IPS-NIHi7 (cell line): ENCODE data around the gene SNRNP200.

Experiments
- DNase-seq: peaks from one replicate; pipeline ENCODE4 v3.0.0; 2012; ENCODE audit warnings: mixed read lengths; ENCODE audit errors: extremely low spot score

SNRNP200 gene

GRCh38 chr2:96305091-96305978 lies at the start of gene SNRNP200:
Gene SNRNP200 (minus strand): TSS chr2:96305546. CDS start chr2:96305437, 109 bp downstream.
- DNase-seq, result peak; percentile 92

DNA sequence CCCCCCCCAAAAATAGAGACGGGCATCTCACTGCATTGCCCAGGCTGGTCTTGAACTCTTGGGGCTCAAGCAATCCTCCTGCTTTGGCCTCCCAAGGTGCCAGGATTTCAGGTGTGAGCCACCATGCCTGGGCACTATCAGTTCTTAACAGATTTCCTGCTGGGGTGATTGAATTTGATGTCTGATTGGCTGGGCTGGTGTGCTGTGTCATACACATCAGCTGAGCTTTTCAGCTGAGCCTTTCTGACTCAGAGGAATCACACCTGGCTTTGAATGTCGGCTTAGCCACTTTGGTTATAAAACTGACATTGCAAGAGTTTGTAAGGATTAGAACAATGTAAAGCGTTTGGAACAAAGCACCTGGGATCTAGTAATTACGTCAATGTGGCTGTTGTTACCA lies 49.1 kb upstream of the SNRNP200 start:
- no peak for DNase-seq

DNA sequence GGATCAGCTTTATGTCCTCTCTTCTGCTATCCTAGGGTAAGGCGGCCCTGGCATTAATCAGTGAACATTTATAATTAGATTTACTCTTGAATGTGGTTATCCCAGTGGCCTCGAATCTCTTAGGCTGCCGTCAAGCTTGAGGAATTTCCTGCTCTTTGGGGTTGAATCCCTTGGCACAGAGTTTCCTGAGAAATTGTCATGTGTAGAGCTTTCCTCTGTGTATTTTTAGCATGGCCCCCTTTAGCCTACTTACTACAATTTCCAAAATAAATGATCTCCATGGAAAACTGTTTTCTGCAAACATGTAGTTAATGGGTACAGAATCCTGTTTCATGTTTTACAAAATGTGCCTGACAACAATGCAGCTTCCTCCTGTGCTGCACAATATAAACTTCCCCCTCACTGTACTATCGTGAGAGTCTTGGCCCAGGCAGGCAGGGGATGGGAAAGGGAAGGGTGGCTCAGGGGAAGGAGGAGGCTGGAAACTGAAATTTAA lies 48.3 kb upstream of the SNRNP200 start:
- no peak for DNase-seq

- no peak for DNase-seq
Observed at GRCh38 chr2:96353032-96353561, 47.8 kb upstream of the SNRNP200 start.

- no peak for DNase-seq
Observed at GRCh38 chr2:96347395-96347794, 42.0 kb upstream of the SNRNP200 start.

GRCh38 chr2:96345868-96346462 lies 40.6 kb upstream of the SNRNP200 start:
- DNase-seq, result no peak

- peak; percentile 47 for DNase-seq
Observed at GRCh38 chr2:96345438-96345837, 40.1 kb upstream of the SNRNP200 start.

DNA sequence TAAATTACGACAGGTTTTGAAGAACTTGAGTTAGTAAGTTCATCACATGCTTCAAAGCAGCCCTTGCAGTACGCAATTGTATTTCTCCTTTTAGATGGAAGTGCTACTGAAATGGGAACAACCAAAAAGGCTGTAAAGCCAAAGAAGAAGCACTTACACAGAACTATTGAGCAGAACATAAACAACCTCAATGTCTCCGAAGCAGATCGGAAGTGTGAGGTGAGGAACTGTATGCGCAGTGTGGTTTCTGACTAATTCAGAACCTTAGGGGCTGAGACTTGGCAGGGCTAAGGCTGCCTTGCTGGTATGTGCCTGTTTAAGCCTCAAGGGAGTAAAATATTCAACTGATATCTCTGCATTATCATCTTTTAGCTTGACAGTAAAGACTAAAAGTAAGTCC lies 38.7 kb upstream of the SNRNP200 start:
- no peak for DNase-seq

GRCh38 chr2:96342085-96342484 lies 36.7 kb upstream of the SNRNP200 start:
- no peak for DNase-seq

DNA sequence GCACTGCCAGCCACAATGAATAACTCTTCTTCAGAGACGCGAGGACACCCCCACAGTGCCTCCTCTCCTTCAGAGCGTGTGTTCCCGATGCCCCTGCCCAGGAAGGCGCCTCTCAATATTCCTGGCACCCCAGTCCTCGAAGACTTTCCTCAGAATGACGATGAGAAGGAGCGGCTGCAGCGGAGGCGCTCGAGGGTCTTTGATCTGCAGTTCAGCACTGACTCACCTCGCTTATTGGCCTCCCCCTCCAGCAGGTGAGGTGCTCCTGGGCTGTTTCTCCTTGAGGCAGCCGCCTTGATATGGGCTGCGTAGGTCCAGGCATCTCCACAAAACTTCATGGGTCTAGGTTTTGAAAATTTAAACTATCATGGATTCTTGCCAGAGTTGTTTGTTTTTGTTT lies 36.3 kb upstream of the SNRNP200 start:
- DNase-seq, result no peak

DNA sequence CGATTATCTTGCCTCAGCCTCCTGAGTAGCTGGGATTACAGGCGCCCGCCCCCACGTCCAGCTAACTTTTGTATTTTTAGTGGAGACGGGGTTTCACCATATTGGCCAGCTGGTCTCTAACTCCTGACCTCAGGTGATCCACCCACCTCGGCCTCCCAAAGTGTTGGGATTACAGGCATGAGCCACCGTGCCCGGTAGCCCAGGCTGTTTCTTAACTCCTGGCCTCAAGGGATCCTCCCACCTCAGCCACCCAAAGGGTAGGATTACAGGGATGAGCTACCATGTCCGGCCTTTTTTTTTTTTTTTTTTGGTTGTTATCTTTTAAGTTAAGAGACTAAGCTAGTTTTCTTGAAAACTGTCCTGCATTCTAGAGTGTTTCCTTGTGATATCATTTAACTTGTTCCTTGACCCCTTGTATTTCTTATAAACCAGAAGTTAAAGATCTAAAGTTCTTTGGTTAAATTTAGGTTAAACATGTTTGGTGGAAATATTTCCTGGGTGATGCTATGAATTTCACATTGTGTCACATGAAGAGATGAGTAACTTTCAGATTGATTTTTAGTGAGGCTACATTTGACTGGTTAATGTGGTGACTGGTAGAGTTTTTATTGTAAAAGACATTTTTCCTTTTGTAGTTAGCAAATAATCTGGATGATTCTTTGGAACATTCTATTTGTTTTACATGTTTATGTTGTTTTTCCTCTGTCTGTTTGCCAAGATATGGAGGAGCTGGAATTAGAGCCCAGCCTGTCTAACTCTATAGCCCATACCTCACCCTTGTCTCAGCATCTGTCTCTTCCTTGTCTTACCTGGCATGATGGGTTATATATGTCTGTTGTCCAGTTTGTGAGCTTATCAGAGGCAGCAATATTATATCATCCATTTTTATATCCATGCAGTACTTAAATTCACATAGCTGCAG lies 35.4 kb upstream of the SNRNP200 start:
- no peak for DNase-seq

DNA sequence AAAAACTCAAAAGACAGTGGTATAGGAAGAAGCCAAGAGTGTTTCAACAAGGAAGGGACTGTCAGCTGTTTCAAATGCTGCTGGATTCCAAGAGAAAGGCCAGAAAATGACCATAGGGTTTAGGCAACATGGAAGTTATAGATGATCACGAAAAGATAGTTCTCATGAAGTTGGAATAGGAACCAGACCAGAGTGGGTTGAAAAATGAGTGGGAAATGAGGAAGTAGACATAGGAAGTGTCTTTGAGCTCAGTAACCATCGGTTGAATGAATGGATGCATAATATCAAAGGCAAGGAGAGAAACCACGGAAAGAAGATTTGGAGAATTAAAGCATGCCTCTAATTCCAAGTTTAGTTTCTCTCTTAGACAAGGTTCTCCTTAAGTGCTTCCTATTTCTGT lies 31.5 kb upstream of the SNRNP200 start:
- no peak for DNase-seq

- DNase-seq, result no peak
Observed at GRCh38 chr2:96336104-96336775, 30.9 kb upstream of the SNRNP200 start.

DNA sequence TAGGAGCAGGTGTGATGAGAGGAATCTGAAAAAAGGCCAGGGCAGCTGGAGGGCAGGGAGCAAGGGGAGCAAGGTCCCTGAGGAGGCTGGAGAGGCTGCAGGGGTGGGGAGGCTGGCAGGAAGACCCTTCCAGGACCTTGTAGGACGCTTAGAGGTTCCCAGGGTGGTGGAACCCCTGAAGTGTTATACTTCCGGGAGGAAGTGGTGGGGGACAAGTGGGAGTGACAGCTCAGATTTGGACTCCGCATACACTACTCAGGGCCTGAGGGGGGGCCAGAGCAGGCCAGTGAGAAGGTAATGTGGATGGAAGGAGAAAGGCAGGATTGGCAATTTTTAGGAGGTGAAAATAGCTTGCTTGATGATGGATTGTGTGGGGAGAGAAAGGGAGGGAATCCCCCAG lies 28.4 kb upstream of the SNRNP200 start:
- no peak for DNase-seq

- DNase-seq, result no peak
Observed at GRCh38 chr2:96330407-96330806, 25.1 kb upstream of the SNRNP200 start.

DNA sequence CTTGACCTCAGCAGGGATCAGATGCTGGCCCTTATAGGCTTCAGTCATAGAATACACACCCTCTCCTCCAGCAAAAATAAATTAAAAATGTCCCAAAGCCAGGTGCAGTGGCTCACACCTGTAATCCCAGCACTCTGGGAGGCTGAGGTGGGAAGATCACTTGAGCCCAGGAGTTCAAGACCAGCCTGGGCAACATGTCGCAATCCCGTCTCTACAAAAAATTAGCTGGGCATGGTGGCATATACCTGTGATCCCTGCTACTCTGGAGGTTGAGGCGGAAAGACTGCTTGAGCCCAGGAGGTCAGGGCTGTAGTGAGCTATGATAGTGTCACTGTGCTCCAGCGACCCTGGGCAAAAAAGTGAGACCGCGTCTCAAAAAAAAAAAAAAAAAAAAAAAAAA lies 24.5 kb upstream of the SNRNP200 start:
- no peak for DNase-seq

DNA sequence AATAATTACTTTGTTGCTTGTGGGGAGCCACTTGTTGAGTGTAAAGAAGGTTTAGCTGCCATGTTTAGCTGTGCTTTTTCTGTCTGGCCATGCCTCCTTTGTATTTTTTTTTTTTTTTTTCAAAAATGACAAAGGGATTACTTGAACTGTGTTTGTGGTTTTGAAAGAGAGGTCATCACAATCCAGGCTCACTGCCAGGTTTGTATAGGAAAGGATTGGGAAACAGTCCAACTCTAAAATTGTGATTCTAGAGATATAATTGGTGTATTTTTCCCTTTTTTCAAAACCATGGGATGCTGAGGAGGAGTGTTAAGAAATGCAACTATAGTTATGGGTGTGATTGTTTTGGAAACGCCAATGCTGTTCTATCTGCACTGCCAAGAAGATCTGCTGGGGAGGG lies 24.1 kb upstream of the SNRNP200 start:
- no peak for DNase-seq

- DNase-seq, result no peak
Observed at GRCh38 chr2:96326990-96327820, 21.9 kb upstream of the SNRNP200 start.

- no peak for DNase-seq
Observed at GRCh38 chr2:96326564-96326963, 21.2 kb upstream of the SNRNP200 start.

GRCh38 chr2:96325884-96326255 lies 20.5 kb upstream of the SNRNP200 start:
- no peak for DNase-seq
